ENCODE results near the gene AFF3. TPM values are rescaled to one million over a fixed set of nuclear protein-coding genes. Genes with fewer than 3 reads are reported as not detected.

AFF3 gene
- polyA plus RNA-seq, 1 donor (not counting 4 experiments of a cell fraction or from before 2014, with no cell fraction given): not detected

GRCh38 chr2:99905025-99905424, 237.4 kb downstream of the AFF3 start:
- H3K36me3 ChIP-seq (ENCODE audit: control insufficient read depth in 2 of 2, extremely low read depth in 1 of 2, insufficient read depth in 2 of 2, low read length in 2 of 2): no peaks in the 10 kb centered on the region
- TF ChIP-seq EZH2 (IDR thresholded peaks at IDR 0.05; ENCODE audit: low read length) (no peak), CTCF (optimal IDR thresholded peaks at IDR 0.05 in 1 of 3, IDR thresholded peaks at IDR 0.05 in 1 of 3, conservative IDR thresholded peaks at IDR 0.05 in 1 of 3; ENCODE audit: extremely low read depth in 1 of 3, insufficient read depth in 2 of 3, low read length in 3 of 3) (no peak)
- H3K79me2 ChIP-seq (ENCODE audit: control insufficient read depth, insufficient read depth, low read length): no peaks in the 10 kb centered on the region
- no peaks in the 10 kb centered on the region for H4K20me1 ChIP-seq (ENCODE audit: control insufficient read depth, extremely low read depth, insufficient read depth, low read length)
- no peak overlapping the region for H3K9ac ChIP-seq (ENCODE audit: control insufficient read depth, extremely low read depth, insufficient read depth, low read length)
- H3K27me3 ChIP-seq (ENCODE audit: control insufficient read depth, extremely low read depth, insufficient read depth, low read length): no peaks in the 10 kb centered on the region
- DNase-seq (ENCODE audit: low read depth, low spot score) (no peak), FAIRE-seq (no peak)
- dilution Hi-C loops (cut with MboI; ENCODE audit: extremely low pct_ligation_motif_present, low sequenced_read_pairs): no loop called here
- no peak overlapping the region for H3K4me2 ChIP-seq (ENCODE audit: control insufficient read depth, extremely low read depth, insufficient read depth, low read depth, low read length)
- H3K27ac ChIP-seq (ENCODE audit: control insufficient read depth, insufficient read depth, low read length): no peak overlapping the region
- H3K9me1 ChIP-seq (ENCODE audit: control insufficient read depth, extremely low read depth, insufficient read depth, low read length): no peaks in the 10 kb centered on the region
- no peaks in the 10 kb centered on the region for H3K9me3 ChIP-seq (ENCODE audit: control insufficient read depth, low read depth, low read length)
- H3K4me3 ChIP-seq (ENCODE audit: control insufficient read depth in 2 of 3, extremely low read depth in 1 of 3, insufficient read depth in 2 of 3, low read depth in 1 of 3, low read length in 3 of 3): no peak overlapping the region
- H3K4me1 ChIP-seq (ENCODE audit: control insufficient read depth, extremely low read depth, insufficient read depth, low read length): no peaks in the 10 kb centered on the region
- no peak overlapping the region for H2AFZ ChIP-seq (ENCODE audit: control insufficient read depth, low read length)

GRCh38 chr2:99903981-99904380, 238.4 kb downstream of the AFF3 start:
- DNase-seq (ENCODE audit: low read depth, low spot score) (no peak), FAIRE-seq (no peak)
- H3K9me1 ChIP-seq (ENCODE audit: control insufficient read depth, extremely low read depth, insufficient read depth, low read length): no peaks in the 10 kb centered on the region
- H3K27ac ChIP-seq (ENCODE audit: control insufficient read depth, insufficient read depth, low read length): no peak overlapping the region
- H3K4me1 ChIP-seq (ENCODE audit: control insufficient read depth, extremely low read depth, insufficient read depth, low read length): no peaks in the 10 kb centered on the region
- TF ChIP-seq CTCF (optimal IDR thresholded peaks at IDR 0.05 in 1 of 3, IDR thresholded peaks at IDR 0.05 in 1 of 3, conservative IDR thresholded peaks at IDR 0.05 in 1 of 3; ENCODE audit: extremely low read depth in 1 of 3, insufficient read depth in 2 of 3, low read length in 3 of 3) (no peak), EZH2 (IDR thresholded peaks at IDR 0.05; ENCODE audit: low read length) (no peak)
- H3K9ac ChIP-seq (ENCODE audit: control insufficient read depth, extremely low read depth, insufficient read depth, low read length): no peak overlapping the region
- H3K79me2 ChIP-seq (ENCODE audit: control insufficient read depth, insufficient read depth, low read length): no peaks in the 10 kb centered on the region
- no peaks in the 10 kb centered on the region for H3K27me3 ChIP-seq (ENCODE audit: control insufficient read depth, extremely low read depth, insufficient read depth, low read length)
- no peak overlapping the region for H3K4me3 ChIP-seq (ENCODE audit: control insufficient read depth in 2 of 3, extremely low read depth in 1 of 3, insufficient read depth in 2 of 3, low read depth in 1 of 3, low read length in 3 of 3)
- H4K20me1 ChIP-seq (ENCODE audit: control insufficient read depth, extremely low read depth, insufficient read depth, low read length): no peaks in the 10 kb centered on the region
- no peak overlapping the region for H3K4me2 ChIP-seq (ENCODE audit: control insufficient read depth, extremely low read depth, insufficient read depth, low read depth, low read length)
- H3K36me3 ChIP-seq (ENCODE audit: control insufficient read depth in 2 of 2, extremely low read depth in 1 of 2, insufficient read depth in 2 of 2, low read length in 2 of 2): no peaks in the 10 kb centered on the region
- dilution Hi-C loops (cut with MboI; ENCODE audit: extremely low pct_ligation_motif_present, low sequenced_read_pairs): no loop called here
- H3K9me3 ChIP-seq (ENCODE audit: control insufficient read depth, low read depth, low read length): no peaks in the 10 kb centered on the region
- H2AFZ ChIP-seq (ENCODE audit: control insufficient read depth, low read length): no peak overlapping the region

Data from keratinocyte (primary cell).